ENCODE measurements around the gene XKR7. TPM values are rescaled to one million over a fixed set of nuclear protein-coding genes. Genes with fewer than 3 reads are reported as not detected.

XKR7 gene
- total RNA-seq, 4 donors from 2014 or later: not detected

DNA sequence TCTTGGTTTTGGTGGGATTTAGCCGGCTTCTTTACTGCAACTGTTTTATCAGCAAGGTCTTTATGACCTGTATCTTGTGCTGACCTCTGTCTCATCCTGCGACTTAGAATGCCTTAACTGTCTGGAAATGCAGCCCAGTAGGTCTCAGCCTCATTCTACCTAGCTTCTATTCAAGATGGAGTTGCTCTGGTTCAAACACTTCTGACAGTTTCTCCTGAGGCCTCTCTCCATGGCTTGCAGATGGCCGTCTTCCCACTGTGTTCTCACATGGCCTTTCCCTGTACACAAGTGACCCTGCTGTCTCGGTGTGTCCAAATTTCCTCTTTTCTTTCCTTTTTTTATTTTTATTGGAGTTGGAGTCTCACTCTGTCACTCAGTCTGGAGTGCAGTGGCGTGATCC lies 38.1 kb downstream of the XKR7 start:
- H3K27ac ChIP-seq: no peak overlapping the region

DNA sequence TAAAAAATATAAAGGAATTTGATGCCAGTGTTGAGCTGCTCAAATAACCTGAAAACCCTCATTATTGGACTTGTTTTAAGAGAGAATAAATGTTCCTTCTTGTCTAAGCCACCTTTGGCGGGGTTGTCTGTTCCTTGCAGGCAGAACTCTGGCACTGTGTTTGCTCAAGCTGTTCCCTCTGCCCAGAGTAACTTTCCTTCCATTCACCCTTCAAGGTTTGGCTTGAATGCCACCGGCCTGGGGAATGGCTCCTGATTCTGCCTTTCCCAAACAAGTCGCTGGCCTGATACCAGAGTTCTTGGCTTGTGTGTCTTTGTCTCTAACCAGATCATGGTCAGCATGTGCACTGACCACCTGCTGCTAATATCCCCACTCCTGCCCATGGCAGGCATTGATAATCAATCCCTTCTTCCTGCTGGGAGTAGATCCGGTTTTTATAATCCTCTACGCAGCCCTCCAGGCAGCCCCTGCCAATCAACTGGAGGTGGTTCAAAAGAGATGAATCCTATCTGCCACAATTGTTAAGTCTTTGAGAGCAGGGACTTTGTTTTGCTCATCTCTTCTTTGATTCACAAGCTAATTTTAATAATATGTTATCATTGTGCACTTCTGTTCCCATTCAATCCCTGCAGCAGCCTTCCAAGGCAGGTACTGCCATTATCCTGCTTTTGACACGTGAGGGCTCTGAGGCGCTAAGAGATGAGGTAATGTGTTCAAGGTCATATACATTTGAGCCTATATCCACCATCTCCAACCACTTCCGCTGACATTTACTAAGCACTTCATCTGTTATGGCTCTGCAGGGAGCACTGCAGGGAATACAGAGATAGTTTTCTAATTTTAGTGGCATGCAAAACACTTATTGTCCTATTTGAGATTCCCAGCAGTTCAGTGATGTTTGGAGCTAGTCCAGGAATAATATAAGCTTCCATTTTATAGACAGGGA lies 39.2 kb downstream of the XKR7 start:
- TF ChIP-seq POLR2A (IDR thresholded peaks at IDR 0.05): no peak
- TF ChIP-seq, protein P1, sequence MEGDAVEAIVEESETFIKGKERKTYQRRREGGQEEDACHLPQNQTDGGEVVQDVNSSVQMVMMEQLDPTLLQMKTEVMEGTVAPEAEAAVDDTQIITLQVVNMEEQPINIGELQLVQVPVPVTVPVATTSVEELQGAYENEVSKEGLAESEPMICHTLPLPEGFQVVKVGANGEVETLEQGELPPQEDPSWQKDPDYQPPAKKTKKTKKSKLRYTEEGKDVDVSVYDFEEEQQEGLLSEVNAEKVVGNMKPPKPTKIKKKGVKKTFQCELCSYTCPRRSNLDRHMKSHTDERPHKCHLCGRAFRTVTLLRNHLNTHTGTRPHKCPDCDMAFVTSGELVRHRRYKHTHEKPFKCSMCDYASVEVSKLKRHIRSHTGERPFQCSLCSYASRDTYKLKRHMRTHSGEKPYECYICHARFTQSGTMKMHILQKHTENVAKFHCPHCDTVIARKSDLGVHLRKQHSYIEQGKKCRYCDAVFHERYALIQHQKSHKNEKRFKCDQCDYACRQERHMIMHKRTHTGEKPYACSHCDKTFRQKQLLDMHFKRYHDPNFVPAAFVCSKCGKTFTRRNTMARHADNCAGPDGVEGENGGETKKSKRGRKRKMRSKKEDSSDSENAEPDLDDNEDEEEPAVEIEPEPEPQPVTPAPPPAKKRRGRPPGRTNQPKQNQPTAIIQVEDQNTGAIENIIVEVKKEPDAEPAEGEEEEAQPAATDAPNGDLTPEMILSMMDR (IDR thresholded peaks at IDR 0.05): no peak

More for the DNA sequence above, 38.1 kb downstream of the XKR7 start:
- Histone ChIP-seq H3K27me3 (peaks cover 0 to 35% (median 0%) of the 10 kb centered on the region in 4 donors), H3K36me3 (no peaks in the 10 kb centered on the region), H3K4me1 (peaks cover 0 to 8% (median 3%) of the 10 kb centered on the region in 3 donors), H3K4me3 (no peak overlapping the region), H3K9me3 (no peaks in the 10 kb centered on the region)
- 74 to 84% methylated on average over 5 of the region's 5 CpGs for WGBS, 2 donors
- intact Hi-C loops (cut with DNase I): no loop called here
- DNase-seq: no peak
- TF ChIP-seq, protein P1 (IDR thresholded peaks at IDR 0.05): no peak
- TF ChIP-seq POLR2A (IDR thresholded peaks at IDR 0.05): no peak

DNA sequence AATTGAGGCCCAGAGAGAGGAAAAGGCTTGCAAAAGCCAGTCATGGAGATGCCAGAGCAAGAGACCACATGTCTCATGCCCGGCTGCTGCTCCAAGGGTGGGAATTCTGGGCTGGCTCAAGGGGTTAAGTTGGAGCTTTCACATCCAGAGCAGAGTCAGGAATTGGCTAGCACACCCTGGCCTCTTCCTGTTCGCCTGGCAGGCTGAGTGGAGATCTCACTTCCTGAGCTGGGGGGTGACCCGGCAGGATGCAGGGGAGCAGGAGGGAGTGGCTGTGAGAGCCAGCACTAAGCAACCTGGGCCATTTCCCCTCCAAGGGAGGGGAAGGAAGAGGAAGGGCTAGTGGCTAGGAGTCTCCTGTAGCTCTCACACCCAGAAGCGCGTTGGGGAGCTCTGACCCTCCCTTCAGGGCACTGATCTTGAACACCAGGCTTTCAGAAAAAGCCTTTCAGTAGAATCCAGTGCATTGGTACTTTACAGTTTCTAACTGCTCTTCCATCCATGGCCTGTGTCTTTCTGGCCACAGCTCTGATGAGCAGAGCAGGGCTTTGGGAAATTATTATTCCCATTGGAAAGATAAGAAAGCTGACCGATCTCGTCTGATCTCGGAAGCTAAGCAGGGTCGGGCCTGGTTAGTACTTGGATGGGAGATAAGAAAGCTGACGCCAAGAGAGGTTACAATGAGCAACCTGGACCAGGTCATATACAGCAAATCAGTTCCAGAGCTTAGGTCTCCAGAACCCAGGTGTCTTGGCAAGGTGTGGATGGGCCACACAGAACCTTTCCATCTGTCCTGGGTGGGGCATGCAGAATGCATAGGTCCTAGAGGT lies 40.1 kb downstream of the XKR7 start:
- Histone ChIP-seq H3K4me1 (peaks cover 0 to 8% (median 3%) of the 10 kb centered on the region in 3 donors), H3K27me3 (peaks cover 0 to 42% (median 0%) of the 10 kb centered on the region in 4 donors), H3K36me3 (no peaks in the 10 kb centered on the region), H3K9me3 (no peaks in the 10 kb centered on the region), H3K27ac (peak overlapping the region in 3 of 4 donors; percentile 20 to 66 (median 54)), H3K4me3 (no peak overlapping the region)
- intact Hi-C loops (cut with DNase I): no loop called here
- WGBS, 2 donors: 45 to 51% methylated on average over 8 of the region's 10 CpGs
- TF ChIP-seq, protein P1 (IDR thresholded peaks at IDR 0.05): no peak
- TF ChIP-seq POLR2A (IDR thresholded peaks at IDR 0.05): no peak
- no peak for DNase-seq

More for the DNA sequence above, 39.2 kb downstream of the XKR7 start:
- Histone ChIP-seq H3K9me3 (no peaks in the 10 kb centered on the region), H3K27ac (peak overlapping the region in 2 of 4 donors; percentile 59 to 62), H3K27me3 (peaks cover 0 to 35% (median 0%) of the 10 kb centered on the region in 4 donors), H3K4me3 (no peak overlapping the region), H3K36me3 (no peaks in the 10 kb centered on the region), H3K4me1 (peaks cover 0 to 8% (median 3%) of the 10 kb centered on the region in 3 donors)
- DNase-seq: no peak
- intact Hi-C loops (cut with DNase I): no loop called here
- 47 to 48% methylated on average over 7 to 8 of the region's 8 CpGs for WGBS, 2 donors

- H3K9me3 ChIP-seq: no peaks in the 10 kb centered on the region
- WGBS, 2 donors: 73 to 74% methylated on average over 5 to 7 of the region's 7 CpGs
- DNase-seq: no peak
- TF ChIP-seq, protein P1 (IDR thresholded peaks at IDR 0.05): no peak
- TF ChIP-seq POLR2A (IDR thresholded peaks at IDR 0.05): no peak
- no peak overlapping the region for H3K4me3 ChIP-seq
- no peaks in the 10 kb centered on the region for H3K36me3 ChIP-seq
- peak overlapping the region in 2 of 4 donors; percentile 78 to 82 for H3K27ac ChIP-seq
- H3K27me3 ChIP-seq: peaks cover 0 to 53% (median 0%) of the 10 kb centered on the region in 4 donors
- peaks cover 0 to 10% (median 3%) of the 10 kb centered on the region in 3 donors for H3K4me1 ChIP-seq
- intact Hi-C loops (cut with DNase I): no loop called here
Measured at GRCh38 chr20:32009564-32009963, 41.6 kb downstream of the XKR7 start.

All from esophagus squamous epithelium (tissue), 5 donors.